ENCODE measurements around the gene CSMD2.

GRCh38 chr1:33724348-33724747 lies 440.7 kb downstream of the CSMD2 start:
- TF ChIP-seq ARID4B (CRISPR knock-in tag; IDR thresholded peaks at IDR 0.05; ENCODE audit: borderline replicate concordance) (no peak), FOXK1 (CRISPR knock-in tag; IDR thresholded peaks at IDR 0.05) (no peak), NR3C1 (CRISPR knock-in tag; conservative IDR thresholded peaks at IDR 0.05; ENCODE audit: low read depth) (no peak), STAT6 (CRISPR knock-in tag; conservative IDR thresholded peaks at IDR 0.05; ENCODE audit: low read depth) (no peak), TEAD1 (CRISPR knock-in tag; IDR thresholded peaks at IDR 0.05) (no peak)

All from WTC11 (cell line).